GM21786 (cell line): ENCODE data around the gene STXBP1.

Experiments used
- ATAC-seq: cut with Tn5 transposase; IDR thresholded peaks from one replicate; pipeline ENCODE4 v1.9.1; 2021; ENCODE audit not compliant: unreplicated experiment

Gene STXBP1

DNA sequence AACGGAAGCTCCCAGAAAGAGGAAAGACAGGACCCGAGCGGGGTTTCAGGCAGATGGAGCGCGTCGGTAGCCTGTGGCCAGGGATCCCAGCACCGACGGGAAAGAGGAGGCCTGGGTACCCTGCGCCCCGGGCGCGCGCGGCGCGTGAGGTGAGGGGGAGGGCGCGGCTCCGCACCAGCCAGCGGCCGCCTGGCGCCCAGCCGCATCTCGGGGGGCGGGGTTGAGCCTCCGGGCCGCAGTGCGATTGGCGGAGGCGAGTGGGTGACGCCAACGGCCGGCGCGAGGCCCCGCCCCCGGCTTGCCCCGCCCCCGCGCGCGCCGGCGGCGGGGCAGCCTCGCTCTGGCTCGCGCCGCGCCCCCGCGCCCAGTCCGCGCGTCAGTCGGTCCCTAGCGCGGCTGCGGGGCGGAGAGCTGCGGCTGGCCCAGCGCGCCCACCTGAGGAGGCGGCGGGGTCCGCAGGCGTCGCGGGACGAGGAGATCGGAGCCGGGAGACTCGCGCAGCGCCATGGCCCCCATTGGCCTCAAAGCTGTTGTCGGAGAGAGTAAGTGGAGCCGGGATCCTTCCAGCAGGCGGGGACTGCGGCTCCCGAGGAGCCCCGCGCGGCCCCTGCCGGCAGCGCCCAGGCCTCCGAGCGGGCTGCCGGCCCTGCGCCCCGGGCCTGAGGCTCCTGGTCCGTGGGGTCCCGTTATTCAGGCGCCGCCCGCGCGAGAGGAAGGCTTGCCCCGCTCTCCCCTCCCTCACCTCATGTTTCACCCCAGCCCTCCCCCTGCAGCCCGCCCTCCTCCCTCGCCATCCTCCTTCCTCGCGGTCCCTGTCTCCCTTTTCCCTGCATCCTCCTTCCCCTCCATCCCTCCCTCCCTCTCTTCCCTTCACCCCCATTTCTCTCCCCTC is at the start of gene STXBP1:
Gene STXBP1, plus strand, starts transcription at position 379 of the 892 bp plus-strand sequence. Its CDS starts 127 bp downstream, at position 506.
- peak; percentile 75 for ATAC-seq

DNA sequence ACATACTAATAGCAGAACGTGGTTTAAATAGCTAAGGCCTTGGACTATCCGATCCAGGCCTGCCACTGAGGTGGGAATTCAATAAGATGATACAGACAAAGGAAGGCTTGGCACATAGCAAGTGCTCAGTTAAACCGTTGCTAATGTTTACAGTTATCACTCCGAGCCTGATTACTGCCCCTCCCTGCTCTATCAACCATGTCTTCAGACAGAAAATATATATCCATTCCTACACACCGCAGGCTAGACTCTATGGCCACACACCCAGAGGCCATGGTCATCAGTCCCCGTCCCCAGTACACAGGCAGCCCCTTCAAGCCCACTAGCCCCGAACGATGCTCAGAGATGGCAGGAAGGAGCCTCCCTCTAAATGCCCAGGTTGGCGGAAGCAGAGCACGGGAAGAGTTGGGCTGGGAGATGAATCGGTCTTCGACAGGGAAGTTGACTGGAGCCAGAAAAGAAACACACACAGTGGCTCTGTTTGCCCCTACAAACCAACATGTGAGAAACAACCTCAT is 49.7 kb upstream of the STXBP1 start:
- ATAC-seq = no peak

DNA sequence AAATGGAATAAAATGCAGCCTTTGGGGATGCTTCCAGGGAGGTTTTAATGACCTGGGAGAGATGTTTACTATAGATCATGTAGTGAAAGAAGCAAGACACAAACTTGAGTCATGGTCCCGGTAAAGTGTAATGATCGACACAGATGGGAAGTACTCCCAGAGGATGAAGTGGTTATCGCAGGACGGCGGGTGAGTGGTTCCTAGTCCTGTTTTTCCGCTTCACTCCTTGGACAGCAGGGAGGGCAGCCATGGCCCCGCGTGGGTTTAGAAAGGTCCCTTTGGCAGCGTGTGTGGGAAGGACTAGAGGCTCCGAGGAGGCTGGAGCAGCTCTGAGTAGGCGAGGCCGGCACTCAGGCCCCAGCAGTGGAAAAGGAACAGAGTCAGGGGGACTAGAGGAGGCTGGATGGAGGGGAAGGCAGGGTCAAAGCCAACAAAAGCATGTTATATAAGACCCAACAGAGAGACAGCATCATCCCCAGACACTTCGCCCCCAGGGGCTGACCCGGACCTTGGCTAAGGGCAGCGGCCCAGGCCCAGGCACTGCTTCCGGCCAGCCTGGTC is 49.2 kb upstream of the STXBP1 start:
- ATAC-seq = no peak

DNA sequence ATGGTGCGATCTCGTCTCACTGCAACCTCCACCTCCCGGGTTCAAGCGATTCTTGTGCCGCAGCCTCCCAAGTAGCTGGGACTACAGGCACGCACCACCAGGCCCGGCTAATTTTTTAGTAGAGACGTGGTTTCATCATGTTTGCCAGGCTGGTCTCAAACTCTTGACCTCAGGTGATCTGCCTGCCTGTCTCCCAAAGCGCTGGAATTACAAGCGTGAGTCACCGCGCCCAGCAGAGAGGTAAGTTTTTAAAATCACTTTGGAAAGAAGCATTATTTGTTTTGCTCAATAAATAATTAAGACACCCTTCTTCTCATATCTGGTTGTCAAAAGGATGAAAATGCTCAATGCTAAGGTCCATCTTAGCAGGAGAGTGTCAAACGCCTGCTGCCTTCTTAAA is 48.5 kb upstream of the STXBP1 start:
- ATAC-seq = no peak

DNA sequence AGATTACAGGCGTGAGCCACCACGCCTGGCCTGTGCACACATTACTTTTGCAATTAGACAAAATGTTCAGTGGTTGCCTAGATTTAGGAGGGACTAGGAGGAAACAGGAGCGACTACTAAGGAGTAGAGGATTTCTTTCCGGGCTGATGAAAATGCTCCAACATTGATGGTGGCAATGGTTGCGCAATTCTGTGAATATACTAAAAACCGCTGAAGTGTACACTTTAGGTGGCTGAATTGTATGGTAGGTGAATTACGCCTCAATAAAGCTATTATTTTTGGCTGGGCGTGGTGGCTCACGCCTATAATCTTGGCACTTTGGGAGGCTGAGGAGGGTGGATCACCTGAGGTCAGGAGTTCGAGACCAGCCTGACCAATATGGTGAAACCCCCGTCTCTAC is 46.8 kb upstream of the STXBP1 start:
- no peak for ATAC-seq

GRCh38 chr9:127566351-127567001 is 45.6 kb upstream of the STXBP1 start:
- no peak for ATAC-seq

- no peak for ATAC-seq
Observed at GRCh38 chr9:127567035-127567729, 44.9 kb upstream of the STXBP1 start.

DNA sequence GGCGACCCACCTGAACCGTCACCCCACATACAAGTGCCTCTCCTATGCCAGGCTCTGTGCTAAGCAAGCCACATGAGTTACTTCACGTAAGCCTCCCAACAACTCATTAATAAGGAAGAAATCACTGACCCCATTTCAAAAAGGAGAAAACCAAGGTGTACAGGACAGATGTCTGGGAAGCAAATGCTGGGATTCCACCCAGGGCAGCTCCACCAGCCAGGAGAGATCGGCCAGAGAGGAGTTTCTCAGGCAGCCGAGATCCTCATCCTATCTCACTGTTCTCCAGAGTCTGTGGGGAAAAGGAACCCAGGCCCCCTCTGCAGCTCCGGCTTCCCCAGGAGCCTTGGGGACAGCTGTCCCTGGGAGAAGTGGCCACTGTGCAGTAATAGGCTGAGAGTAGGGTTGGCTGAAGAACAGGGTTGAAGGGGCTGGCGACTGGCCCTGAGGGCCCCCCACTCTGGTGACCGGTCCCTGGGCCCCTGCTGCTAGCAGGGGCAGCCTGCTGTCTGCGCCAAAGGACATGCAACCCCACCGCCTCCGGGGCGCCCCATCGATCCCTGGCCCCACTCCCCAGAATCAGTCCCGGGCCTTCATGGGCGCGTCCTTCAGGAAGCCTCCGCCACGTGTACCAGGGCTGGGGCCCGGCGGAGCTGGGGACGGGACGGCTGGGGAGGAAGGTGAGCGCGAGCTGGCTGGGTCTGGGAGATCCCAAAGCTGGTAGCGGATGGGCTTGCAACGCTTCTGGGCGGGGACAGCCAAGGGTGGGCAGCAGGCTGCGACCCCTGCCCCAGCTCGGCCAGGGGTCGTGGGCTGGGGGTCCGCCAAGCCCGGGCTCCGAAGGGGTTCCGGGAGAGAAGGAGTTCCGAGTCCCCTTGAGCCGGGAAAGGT is 44.1 kb upstream of the STXBP1 start:
- no peak for ATAC-seq

DNA sequence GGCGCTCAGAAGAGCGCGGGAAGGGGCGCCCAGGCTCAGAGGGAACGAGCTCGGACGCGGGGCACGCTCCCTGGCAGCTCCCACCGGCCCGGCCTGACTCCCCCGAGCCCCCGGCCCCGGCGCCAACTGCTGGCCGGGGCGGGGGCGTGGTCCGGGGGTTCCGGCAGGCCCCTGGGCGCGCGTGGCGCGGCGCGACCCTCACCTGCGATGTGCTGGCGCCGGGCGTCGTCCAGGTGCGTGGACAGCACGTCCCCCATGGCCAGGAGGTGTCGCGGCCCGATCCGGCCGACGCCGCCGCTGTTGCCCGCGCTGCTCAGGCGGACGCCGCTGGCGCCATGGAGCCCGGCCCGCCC is 43.5 kb upstream of the STXBP1 start:
- ATAC-seq = no peak

DNA sequence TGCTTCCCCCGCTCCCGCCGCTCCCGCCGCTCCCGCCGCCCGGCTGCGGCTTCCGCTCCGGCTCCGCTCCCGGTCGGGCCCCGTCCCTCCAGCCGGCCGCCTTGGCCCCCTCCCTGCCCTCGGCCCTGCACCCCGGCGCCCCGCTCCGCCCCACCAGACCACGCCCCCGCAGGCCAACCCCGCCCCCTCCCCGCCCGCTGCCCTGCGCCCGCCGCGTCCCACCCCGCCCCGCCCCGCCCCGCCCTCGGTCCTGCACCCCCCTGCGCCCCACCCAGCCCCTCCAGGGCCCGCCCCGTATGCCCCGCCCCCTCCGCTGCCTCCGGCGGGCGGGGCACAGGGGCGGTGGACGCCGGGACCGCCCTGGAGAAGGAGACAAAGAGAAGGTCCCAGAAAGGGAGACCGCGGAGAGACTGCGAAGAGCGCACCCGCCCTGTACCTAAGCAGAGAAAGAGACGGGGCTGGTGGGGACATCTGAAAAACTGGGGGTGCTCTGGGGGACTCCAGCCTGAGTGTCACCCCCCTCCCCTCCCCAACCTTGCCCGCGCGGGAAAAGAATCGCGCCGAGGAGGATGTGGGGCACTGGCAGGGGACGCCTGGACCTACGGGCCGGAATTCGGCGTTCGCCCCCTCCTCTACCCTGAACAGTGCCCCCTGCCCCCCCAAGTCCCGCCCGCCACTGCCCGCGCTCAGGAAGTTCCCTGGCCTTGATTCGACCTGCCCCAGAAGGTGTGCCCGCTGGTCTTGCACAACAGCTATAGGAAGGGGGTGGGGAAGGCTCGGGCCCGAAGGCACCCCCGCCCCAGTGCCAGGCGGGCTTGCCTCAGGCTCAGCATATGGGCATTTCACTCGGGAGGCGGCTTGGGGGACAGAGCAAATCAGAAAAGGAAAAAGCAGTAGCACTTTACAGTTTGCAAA is 42.8 kb upstream of the STXBP1 start:
- peak; percentile 57 for ATAC-seq

DNA sequence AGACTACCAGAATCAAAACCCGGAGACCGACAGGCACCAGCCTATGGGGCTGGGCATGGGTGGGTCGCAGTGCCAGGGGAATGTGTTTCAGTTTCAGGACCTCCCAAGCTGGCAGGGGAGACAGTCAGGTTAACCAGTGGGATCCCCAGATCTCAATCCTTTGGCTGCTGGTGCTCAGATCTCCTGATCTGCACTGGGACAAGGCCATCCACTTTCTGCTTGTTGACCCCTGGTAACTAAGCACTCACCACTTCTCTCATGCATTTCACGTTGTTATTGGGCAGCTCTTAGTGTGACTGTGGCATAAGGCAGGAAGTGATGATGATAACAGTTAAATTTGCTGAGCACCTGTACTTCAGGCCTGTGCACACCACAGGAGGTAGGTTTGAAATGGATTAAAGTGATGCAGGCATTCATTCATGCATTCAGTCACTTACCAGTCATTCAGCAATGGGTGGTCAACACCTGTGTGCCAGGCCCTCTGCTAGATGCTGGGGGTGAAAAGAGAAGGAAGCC is 42.1 kb upstream of the STXBP1 start:
- peak; percentile 44 for ATAC-seq

GRCh38 chr9:127570533-127571111 is 41.5 kb upstream of the STXBP1 start:
- no peak for ATAC-seq

DNA sequence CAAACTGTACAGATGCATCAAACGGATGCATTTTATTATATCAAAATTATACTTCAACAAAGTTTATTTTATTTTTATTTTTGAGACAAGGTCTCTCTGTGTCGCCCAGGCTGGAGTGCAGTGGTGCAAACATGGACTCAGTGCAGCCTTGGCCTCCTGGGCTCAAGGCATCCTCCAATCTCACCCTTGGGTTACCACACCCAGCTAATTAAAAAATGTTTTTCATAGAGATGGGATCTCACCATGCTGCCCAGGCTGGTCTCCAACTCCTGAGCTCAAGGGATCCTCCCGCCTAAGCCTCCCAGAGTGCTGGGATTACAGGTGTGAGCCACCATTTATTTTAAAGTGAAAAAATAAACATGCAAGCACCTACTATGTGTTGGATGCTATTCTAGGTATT is 40.1 kb upstream of the STXBP1 start:
- no peak for ATAC-seq

GRCh38 chr9:127572961-127573721 is 38.9 kb upstream of the STXBP1 start:
- no peak for ATAC-seq

GRCh38 chr9:127574072-127574993 is 37.7 kb upstream of the STXBP1 start:
- no peak for ATAC-seq

DNA sequence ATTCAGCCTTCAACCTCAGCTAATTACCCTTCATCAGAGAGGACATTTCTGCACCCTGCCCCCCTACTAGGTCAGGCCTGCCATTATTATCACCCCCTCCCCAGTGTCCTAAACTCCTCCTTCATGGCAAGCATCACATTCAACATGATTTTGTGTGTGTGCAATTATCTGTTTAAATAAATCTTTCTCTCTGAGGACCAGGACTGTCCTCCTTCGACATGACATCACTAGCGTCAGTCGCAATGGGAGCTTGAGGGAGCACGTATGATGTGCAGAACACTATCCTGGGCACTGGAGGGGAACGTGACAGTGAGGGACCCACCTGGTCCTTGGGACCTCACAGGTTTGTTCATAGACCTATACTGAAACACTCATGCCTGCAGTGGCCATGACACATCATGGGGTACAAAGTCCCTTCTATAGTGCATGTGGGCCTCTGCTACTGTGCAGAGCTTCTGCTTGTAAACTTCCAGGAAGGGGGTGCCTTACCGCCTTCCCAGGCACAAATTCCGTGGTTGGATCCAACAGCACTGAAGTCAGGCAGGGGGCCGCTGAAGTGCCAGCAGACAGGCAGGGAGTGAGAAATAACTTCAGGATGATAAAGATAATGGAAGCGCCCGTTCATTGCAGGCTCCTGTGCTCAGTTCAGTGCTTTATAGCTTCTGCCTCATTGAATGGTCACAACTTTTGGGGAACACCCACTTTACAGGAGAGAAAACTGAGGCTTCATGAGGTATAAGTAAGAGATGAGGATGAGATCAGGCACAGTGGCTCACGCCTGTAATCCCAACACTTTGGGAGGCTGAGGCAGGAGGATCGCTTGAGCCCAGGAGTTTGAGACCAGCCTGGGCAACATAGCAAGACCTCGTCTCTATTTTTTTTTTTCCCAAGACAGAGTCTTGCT is 36.0 kb upstream of the STXBP1 start:
- no peak for ATAC-seq
